H1 (cell line): ENCODE results near the gene PHGDH. TPM values are rescaled to one million over a fixed set of nuclear protein-coding genes. Genes with fewer than 3 reads are reported as not detected.

ENCODE experiments used
- CTCF ChIA-PET: fragments of 300-600 bp; sonication (Branson Sonifier 250); formaldehyde crosslinking; loops from one replicate; lab custom pipeline; 2021; ENCODE audit not compliant: partially characterized antibody; lab: Charles Lee
- POLR2A ChIA-PET: fragments of 300-600 bp; sonication (Branson Sonifier 250); formaldehyde crosslinking; loops from one replicate; lab custom pipeline; 2021; ENCODE audit warnings: inconsistent platforms; ENCODE audit not compliant: partially characterized antibody; lab: Charles Lee
- DNase-seq, 2 experiments: peaks; one replicate each; pipeline versions ENCODE4 v3.0.0 to v3.0.0-alpha.2; 2010 to 2022; ENCODE audit warnings: low spot score in 2 of 2, low read depth in 1 of 2, mixed read lengths in 1 of 2
- FAIRE-seq: peaks from 2 replicates; lab custom pipeline; 2011; peaks lifted over from hg19 to GRCh38; lab: Jason Lieb, UNC
- H2AFZ ChIP-seq: 2 replicates; pipeline ENCODE4 v1.8.1; 2012; ENCODE audit warnings: low read length, inconsistent platforms
- H2AK5ac ChIP-seq: 2 replicates; pipeline ENCODE4 v1.6.1; 2013; ENCODE audit warnings: low read depth, low read length
- H2BK120ac ChIP-seq: replicated peaks from 2 replicates; pipeline ENCODE3; 2013; ENCODE audit warnings: low read depth, low read length, inconsistent platforms
- H2BK12ac ChIP-seq: 2 replicates; pipeline ENCODE4 v1.6.1; 2013; ENCODE audit warnings: low read depth, low read length
- H2BK15ac ChIP-seq: 2 replicates; pipeline ENCODE4 v1.6.1; 2013; ENCODE audit warnings: low read length
- H2BK20ac ChIP-seq: 2 replicates; pipeline ENCODE4 v1.6.1; 2013; ENCODE audit warnings: low read length
- H2BK5ac ChIP-seq: 2 replicates; pipeline ENCODE4 v1.6.1; 2013; ENCODE audit warnings: low read depth, low read length
- H3K14ac ChIP-seq: 2 replicates; pipeline ENCODE4 v1.6.1; 2013; ENCODE audit warnings: inconsistent platforms; ENCODE audit not compliant: insufficient read length
- H3K18ac ChIP-seq: 2 replicates; pipeline ENCODE4 v1.6.1; 2013; ENCODE audit warnings: low read length; ENCODE audit errors: extremely low read depth
- H3K23ac ChIP-seq: 2 replicates; pipeline ENCODE4 v1.6.1; 2013; ENCODE audit warnings: inconsistent platforms; ENCODE audit not compliant: insufficient read length
- H3K23me2 ChIP-seq: 2 replicates; pipeline ENCODE4 v1.6.1; 2013; ENCODE audit warnings: low read depth, low read length
- H3K27ac ChIP-seq: 2 replicates; pipeline ENCODE4 v1.6.1; 2011; ENCODE audit warnings: low read depth, low read length, inconsistent platforms
- H3K27me3 ChIP-seq, 4 experiments: replicated peaks in 1 of 4; 1 replicate in 1 of 4; 2 replicates in 3 of 4; pipeline versions ENCODE4 v1.6.1 to v1.8.1; 2011 to 2013; ENCODE audit warnings: low read length in 3 of 4, mild to moderate bottlenecking in 3 of 4, inconsistent platforms in 2 of 4, mixed read lengths in 2 of 4, moderate library complexity in 1 of 4; ENCODE audit not compliant: control insufficient read depth in 3 of 4, insufficient read depth in 3 of 4; ENCODE audit errors: extremely low read depth in 1 of 4
- H3K36me3 ChIP-seq, 4 experiments: 2 replicates each; pipeline versions ENCODE4 v1.6.1 to v1.8.1; 2011 to 2013; ENCODE audit warnings: mild to moderate bottlenecking in 4 of 4, low read length in 3 of 4, moderate library complexity in 2 of 4, control low read depth in 1 of 4, inconsistent platforms in 1 of 4; ENCODE audit not compliant: insufficient read depth in 4 of 4, control insufficient read depth in 2 of 4
- H3K4ac ChIP-seq: replicated peaks from 2 replicates; pipeline ENCODE3; 2013; ENCODE audit warnings: low read length, low read depth, mixed read lengths, inconsistent platforms; ENCODE audit not compliant: insufficient read length
- H3K4me1 ChIP-seq, 4 experiments: replicated peaks in 1 of 4; 1 replicate in 1 of 4; 2 replicates in 3 of 4; pipeline versions ENCODE4 v1.6.1 to v1.8.1; 2011 to 2013; ENCODE audit warnings: low read length in 3 of 4, inconsistent platforms in 2 of 4, mixed read lengths in 1 of 4; ENCODE audit not compliant: insufficient read depth in 4 of 4, control insufficient read depth in 3 of 4
- H3K4me2 ChIP-seq, 2 experiments: 2 replicates each; pipeline versions ENCODE4 v1.6.1 to v1.8.1; 2011 to 2013; ENCODE audit warnings: low read depth in 2 of 2, low read length in 2 of 2, control low read depth in 1 of 2, inconsistent platforms in 1 of 2, mild to moderate bottlenecking in 1 of 2; ENCODE audit not compliant: insufficient read depth in 1 of 2
- H3K4me3 ChIP-seq, 4 experiments: fragments of 200-600, 300-600 bp in 1 of 4; sonication (generic), shearing (Covaris generic), sonication (Bioruptor Twin) in 1 of 4; 2 replicates each; pipeline versions ENCODE4 v1.5.1 to v1.8.1; 2011 to 2016; ENCODE audit warnings: low read length in 4 of 4, low read depth in 3 of 4, control low read depth in 2 of 4, inconsistent platforms in 2 of 4, mild to moderate bottlenecking in 2 of 4, mixed read lengths in 1 of 4, moderate library complexity in 1 of 4; ENCODE audit not compliant: insufficient read depth in 2 of 4; ENCODE audit errors: extremely low read depth in 1 of 4
- H3K56ac ChIP-seq: replicated peaks from 2 replicates; pipeline ENCODE3; 2013; ENCODE audit warnings: low read depth, mild to moderate bottlenecking, mixed read lengths, low read length, inconsistent platforms; ENCODE audit not compliant: insufficient read length
- H3K79me1 ChIP-seq: 2 replicates; pipeline ENCODE4 v1.6.1; 2013; ENCODE audit warnings: low read depth, low read length, control low read depth
- H3K79me2 ChIP-seq, 2 experiments: 2 replicates each; pipeline versions ENCODE4 v1.6.1 to v1.8.1; 2012 to 2013; ENCODE audit warnings: low read length in 2 of 2, mild to moderate bottlenecking in 2 of 2, inconsistent platforms in 1 of 2; ENCODE audit not compliant: insufficient read depth in 2 of 2, control insufficient read depth in 1 of 2
- H3K9ac ChIP-seq, 4 experiments: replicated peaks in 1 of 4; 1 replicate in 1 of 4; 2 replicates in 3 of 4; pipeline versions ENCODE4 v1.6.1 to v1.8.1; 2011 to 2013; ENCODE audit warnings: low read depth in 3 of 4, low read length in 3 of 4, control low read depth in 2 of 4, mild to moderate bottlenecking in 2 of 4, moderate library complexity in 2 of 4, inconsistent platforms in 1 of 4; ENCODE audit errors: extremely low read depth in 1 of 4
- H3K9me3 ChIP-seq, 2 experiments: 2 replicates each; pipeline versions ENCODE4 v1.6.1 to v1.8.1; 2012 to 2013; ENCODE audit warnings: mild to moderate bottlenecking in 2 of 2, moderate library complexity in 2 of 2, control low read depth in 1 of 2, inconsistent platforms in 1 of 2, low read depth in 1 of 2, low read length in 1 of 2, mixed read lengths in 1 of 2; ENCODE audit not compliant: insufficient read depth in 2 of 2
- H4K20me1 ChIP-seq, 2 experiments: replicated peaks in 1 of 2; 2 replicates each; pipeline versions ENCODE3 to v1.8.1; 2011 to 2013; ENCODE audit warnings: inconsistent platforms in 2 of 2, low read length in 2 of 2, mild to moderate bottlenecking in 1 of 2; ENCODE audit not compliant: insufficient read depth in 2 of 2, control insufficient read depth in 1 of 2
- H4K5ac ChIP-seq: 2 replicates; pipeline ENCODE4 v1.6.1; 2013; ENCODE audit warnings: low read length, low read depth, mixed read lengths, inconsistent platforms; ENCODE audit not compliant: insufficient read length
- H4K8ac ChIP-seq: 2 replicates; pipeline ENCODE4 v1.8.0; 2013; ENCODE audit warnings: mild to moderate bottlenecking, moderate library complexity, low read length, inconsistent platforms; ENCODE audit not compliant: insufficient read depth; ENCODE audit errors: extremely low read depth
- H4K91ac ChIP-seq: replicated peaks from 2 replicates; pipeline ENCODE3; 2013; ENCODE audit warnings: low read length, mixed read lengths, inconsistent platforms; ENCODE audit not compliant: insufficient read length
- SP1 ChIP-seq: IDR thresholded peaks from 2 replicates; pipeline ENCODE4 v1.6.1; 2011; ENCODE audit warnings: low read depth, low read length
- WGBS, 2 experiments: shearing (Covaris generic) in 1 of 2; methylation state at CpG; one replicate each; pipeline versions ENCODE4 v1.1.6 to v1.1.7; 2013 to 2015; ENCODE audit warnings: low lambda C conversion rate in 2 of 2, mixed read lengths in 2 of 2, inconsistent platforms in 1 of 2, low coverage in 1 of 2, missing lambda C conversion rate in 1 of 2; ENCODE audit not compliant: insufficient replicate concordance in 2 of 2, insufficient coverage in 1 of 2, insufficient read length in 1 of 2; ENCODE audit errors: extremely low coverage in 1 of 2, missing lambda C conversion rate in 1 of 2; 5-methylcytosine and 5-hydroxymethylcytosine counted together
- polyA plus RNA-seq, 7 experiments: library from polyadenylated mRNA; depleted of rRNA in 3 of 7; stranded (reverse) in 5 of 7; unstranded in 2 of 7; fragments of >200 nt in 5 of 7; fragments of 200-250 nt in 2 of 7; gene quantifications; 1 replicate in 5 of 7; 2 replicates in 1 of 7; 4 replicates in 1 of 7; pipeline versions ENCODE4 v1.2.1 to v1.2.3, GENCODE V29; 2011 to 2013; ENCODE audit warnings: missing spikeins in 2 of 7, mixed read lengths in 2 of 7
- total RNA-seq: library from RNA; stranded (reverse); fragmentation: NEBNext Ultra II Directional; extraction: Animal tissue kit (Norgen Biotek cat#: 25700); gene quantifications from 2 replicates; pipeline ENCODE4 v1.2.1, GENCODE V29; 2021

Gene PHGDH
- total and polyA plus RNA-seq, 2 of the 8 experiments (the other 6 are each of a cell fraction or from before 2014, with no cell fraction given), result 358 to 687 TPM

- H3K4me3 ChIP-seq, result no peak overlapping the region
- DNase-seq (no peak), FAIRE-seq (no peak)
- H2BK20ac ChIP-seq, result no peak overlapping the region
- H3K18ac ChIP-seq, result no peak overlapping the region
- H3K4me1 ChIP-seq, result peaks cover 0 to 5% (median 1%) of the 10 kb centered on the region in 4 experiments; a peak in 1 of 7 replicates
- H3K23me2 ChIP-seq, result no peaks in the 10 kb centered on the region; the same call in 1 of the 2 replicates
- no peak overlapping the region for H4K5ac ChIP-seq
- no peak overlapping the region for H2BK5ac ChIP-seq
- H3K9ac ChIP-seq, result no peak overlapping the region
- H3K4me2 ChIP-seq, result no peak overlapping the region
- no peak overlapping the region for H2AK5ac ChIP-seq
- no peak overlapping the region for H4K8ac ChIP-seq
- no peak for TF ChIP-seq SP1
- ChIA-PET POLR2A (interaction anchor here (1.7 kb wide), 1 partner anchor 25 kb away, joined by 7 read pairs; no protein-coding TSS in a partner anchor), CTCF (interaction anchor here (0.7 to 5.3 kb wide), 12 partner anchors 8 to 155 kb away, joined by 3 to 46 read pairs (median 4); no protein-coding TSS in a partner anchor)
- no peak overlapping the region for H2AFZ ChIP-seq
- no peak overlapping the region for H2BK12ac ChIP-seq
- no peaks in the 10 kb centered on the region for H4K20me1 ChIP-seq
- no peak overlapping the region for H2BK15ac ChIP-seq
- WGBS, 2 experiments, result 89% methylated on average over 3 of the region's 3 CpGs; no CpG with 5 or more reads in 1 of the 2 experiments
- no peak overlapping the region for H3K14ac ChIP-seq
- no peak overlapping the region for H3K27ac ChIP-seq
- H2BK120ac ChIP-seq, result no peak overlapping the region
- H4K91ac ChIP-seq, result no peak overlapping the region
- H3K56ac ChIP-seq, result no peak overlapping the region
- no peaks in the 10 kb centered on the region for H3K36me3 ChIP-seq
- H3K79me2 ChIP-seq, result no peaks in the 10 kb centered on the region
- H3K4ac ChIP-seq, result no peak overlapping the region
- no peaks in the 10 kb centered on the region for H3K9me3 ChIP-seq
- no peaks in the 10 kb centered on the region for H3K27me3 ChIP-seq
- no peaks in the 10 kb centered on the region for H3K79me1 ChIP-seq
- no peak overlapping the region for H3K23ac ChIP-seq
These were observed 60.0 kb downstream of the PHGDH start for GRCh38 chr1:119771770-119772169.
